Keratinocyte (primary cell): ENCODE measurements around the gene XRCC1. TPM values are rescaled to one million over a fixed set of nuclear protein-coding genes. Genes with fewer than 3 reads are reported as not detected.

Experiments
- DNase-seq: peaks from one replicate; pipeline ENCODE4 v3.0.0-alpha.2; 2011; ENCODE audit warnings: low read depth, missing footprints, low spot score
- FAIRE-seq: peaks from 2 replicates; lab custom pipeline; 2011; peaks lifted over from hg19 to GRCh38; lab: Jason Lieb, UNC
- H2AFZ ChIP-seq: 2 replicates; pipeline ENCODE4 v1.6.0; 2012; ENCODE audit warnings: low read length, control low read depth, inconsistent platforms; ENCODE audit not compliant: control insufficient read depth
- H3K27ac ChIP-seq: 2 replicates; pipeline ENCODE4 v1.5.1; 2011; ENCODE audit warnings: low read length; ENCODE audit not compliant: control insufficient read depth, insufficient read depth
- H3K27me3 ChIP-seq: 3 replicates; pipeline ENCODE4 v1.6.0; 2011; ENCODE audit warnings: low read length; ENCODE audit not compliant: control insufficient read depth, insufficient read depth; ENCODE audit errors: extremely low read depth
- H3K36me3 ChIP-seq, 2 experiments: 2 replicates in 1 of 2; 3 replicates in 1 of 2; pipeline ENCODE4 v1.5.1; 2011; ENCODE audit warnings: low read length in 2 of 2, mild to moderate bottlenecking in 1 of 2; ENCODE audit not compliant: control insufficient read depth in 2 of 2, insufficient read depth in 2 of 2; ENCODE audit errors: extremely low read depth in 1 of 2
- H3K4me1 ChIP-seq: 3 replicates; pipeline ENCODE4 v1.5.1; 2011; ENCODE audit warnings: low read length; ENCODE audit not compliant: control insufficient read depth, insufficient read depth; ENCODE audit errors: extremely low read depth
- H3K4me2 ChIP-seq: 3 replicates; pipeline ENCODE4 v1.6.0; 2011; ENCODE audit warnings: low read depth, low read length; ENCODE audit not compliant: control insufficient read depth, insufficient read depth; ENCODE audit errors: extremely low read depth
- H3K4me3 ChIP-seq, 3 experiments: fragments of 200-600 bp in 1 of 3; sonication (generic) in 1 of 3; 2 replicates in 2 of 3; 3 replicates in 1 of 3; pipeline ENCODE4 v1.5.1; 2011 to 2016; ENCODE audit warnings: low read length in 3 of 3, mild to moderate bottlenecking in 3 of 3, control low read depth in 2 of 3, inconsistent platforms in 1 of 3, low read depth in 1 of 3, mixed read lengths in 1 of 3, mixed run types in 1 of 3, moderate library complexity in 1 of 3; ENCODE audit not compliant: control insufficient read depth in 2 of 3, insufficient read depth in 2 of 3; ENCODE audit errors: extremely low read depth in 1 of 3
- H3K79me2 ChIP-seq: 2 replicates; pipeline ENCODE4 v1.6.0; 2012; ENCODE audit warnings: low read length; ENCODE audit not compliant: control insufficient read depth, insufficient read depth
- H3K9ac ChIP-seq: 3 replicates; pipeline ENCODE4 v1.6.0; 2011; ENCODE audit warnings: low read length; ENCODE audit not compliant: control insufficient read depth, insufficient read depth; ENCODE audit errors: extremely low read depth
- H3K9me1 ChIP-seq: 3 replicates; pipeline ENCODE4 v1.6.0; 2011; ENCODE audit warnings: low read length; ENCODE audit not compliant: control insufficient read depth, insufficient read depth; ENCODE audit errors: extremely low read depth
- H3K9me3 ChIP-seq: 2 replicates; pipeline ENCODE4 v1.5.1; 2012; ENCODE audit warnings: low read depth, low read length; ENCODE audit not compliant: control insufficient read depth
- H4K20me1 ChIP-seq: 3 replicates; pipeline ENCODE4 v1.6.0; 2011; ENCODE audit warnings: low read length; ENCODE audit not compliant: control insufficient read depth, insufficient read depth; ENCODE audit errors: extremely low read depth
- EZH2 ChIP-seq: IDR thresholded peaks from one replicate; pipeline ENCODE4 v1.6.1; 2012; ENCODE audit warnings: inconsistent platforms, mild to moderate bottlenecking, low read length, moderate library complexity
- dilution Hi-C: fragments of 300-500 bp; cut with MboI; formaldehyde crosslinking; loops from one replicate; pipeline ENCODE4 v1.7.0; 2020; ENCODE audit warnings: low sequenced_read_pairs; ENCODE audit not compliant: extremely low pct_ligation_motif_present
- polyA plus RNA-seq, 5 experiments: library from polyadenylated mRNA; depleted of rRNA in 3 of 5; stranded (reverse) in 3 of 5; stranded (forward) in 1 of 5; unstranded in 1 of 5; fragments of >200 nt; gene quantifications; 1 replicate in 1 of 5; 2 replicates in 3 of 5; 3 replicates in 1 of 5; pipeline versions ENCODE4 v1.2.1 to v1.2.3, GENCODE V29; 2011 to 2012; ENCODE audit warnings: missing spikeins in 2 of 5, low read depth in 1 of 5, low replicate concordance in 1 of 5
- TF ChIP-seq, protein P1 (sequence below), 3 experiments: IDR thresholded peaks in 1 of 3; conservative IDR thresholded peaks in 1 of 3; optimal IDR thresholded peaks in 1 of 3; 2 replicates in 2 of 3; 3 replicates in 1 of 3; pipeline versions ENCODE3 to v1.5.1; 2011; ENCODE audit warnings: low read length in 3 of 3, mild to moderate bottlenecking in 3 of 3, moderate library complexity in 2 of 3, control low read depth in 1 of 3, inconsistent platforms in 1 of 3; ENCODE audit not compliant: insufficient read depth in 2 of 3; ENCODE audit errors: extremely low read depth in 1 of 3

Gene XRCC1
- polyA plus RNA-seq, 1 donor (not counting 4 experiments of a cell fraction or from before 2014, with no cell fraction given) = 16.3 TPM

- TF ChIP-seq EZH2 = no peak
- TF ChIP-seq, protein P1, sequence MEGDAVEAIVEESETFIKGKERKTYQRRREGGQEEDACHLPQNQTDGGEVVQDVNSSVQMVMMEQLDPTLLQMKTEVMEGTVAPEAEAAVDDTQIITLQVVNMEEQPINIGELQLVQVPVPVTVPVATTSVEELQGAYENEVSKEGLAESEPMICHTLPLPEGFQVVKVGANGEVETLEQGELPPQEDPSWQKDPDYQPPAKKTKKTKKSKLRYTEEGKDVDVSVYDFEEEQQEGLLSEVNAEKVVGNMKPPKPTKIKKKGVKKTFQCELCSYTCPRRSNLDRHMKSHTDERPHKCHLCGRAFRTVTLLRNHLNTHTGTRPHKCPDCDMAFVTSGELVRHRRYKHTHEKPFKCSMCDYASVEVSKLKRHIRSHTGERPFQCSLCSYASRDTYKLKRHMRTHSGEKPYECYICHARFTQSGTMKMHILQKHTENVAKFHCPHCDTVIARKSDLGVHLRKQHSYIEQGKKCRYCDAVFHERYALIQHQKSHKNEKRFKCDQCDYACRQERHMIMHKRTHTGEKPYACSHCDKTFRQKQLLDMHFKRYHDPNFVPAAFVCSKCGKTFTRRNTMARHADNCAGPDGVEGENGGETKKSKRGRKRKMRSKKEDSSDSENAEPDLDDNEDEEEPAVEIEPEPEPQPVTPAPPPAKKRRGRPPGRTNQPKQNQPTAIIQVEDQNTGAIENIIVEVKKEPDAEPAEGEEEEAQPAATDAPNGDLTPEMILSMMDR (optimal IDR thresholded peaks at IDR 0.05 in 1 of 3, IDR thresholded peaks at IDR 0.05 in 1 of 3, conservative IDR thresholded peaks at IDR 0.05 in 1 of 3; ENCODE audit: extremely low read depth in 1 of 3, insufficient read depth in 2 of 3, low read length in 3 of 3) = no peak
- Histone ChIP-seq H3K27me3 (no peaks in the 10 kb centered on the region), H3K9me3 (no peaks in the 10 kb centered on the region), H2AFZ (no peak overlapping the region), H3K9me1 (no peaks in the 10 kb centered on the region), H3K4me2 (no peak overlapping the region), H3K27ac (no peak overlapping the region), H3K79me2 (no peaks in the 10 kb centered on the region), H3K9ac (no peak overlapping the region), H3K4me3 (no peak overlapping the region), H3K4me1 (no peaks in the 10 kb centered on the region), H3K36me3 (peaks cover 8 to 29% of the 10 kb centered on the region in 2 experiments), H4K20me1 (no peaks in the 10 kb centered on the region)
- dilution Hi-C loops = no loop called here
- FAIRE-seq (no peak), DNase-seq (no peak)
Measured at GRCh38 chr19:43553656-43554055, 21.7 kb downstream of the XRCC1 start.

DNA sequence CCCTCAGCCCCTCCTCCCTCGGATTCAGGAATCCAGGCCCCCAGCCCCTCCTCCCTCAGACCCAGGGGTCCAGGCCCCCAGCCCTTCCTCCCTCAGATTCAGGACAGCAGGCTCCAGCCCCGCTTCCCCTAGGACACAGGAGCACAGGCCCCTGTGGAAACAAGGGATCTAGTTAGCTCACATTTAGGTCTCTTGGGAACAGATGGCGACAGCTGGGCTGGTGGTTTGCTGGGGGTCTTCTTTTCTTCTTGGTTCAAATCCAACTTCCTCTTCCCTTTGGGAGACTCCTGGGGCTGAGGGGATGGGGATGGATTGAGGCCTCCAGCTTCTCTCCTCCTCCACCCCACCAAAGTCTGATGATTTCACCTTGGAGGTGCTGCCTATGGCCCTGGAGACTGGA lies 22.7 kb downstream of the XRCC1 start:
- no peaks in the 10 kb centered on the region for H4K20me1 ChIP-seq
- TF ChIP-seq, protein P1 (optimal IDR thresholded peaks at IDR 0.05 in 1 of 3, IDR thresholded peaks at IDR 0.05 in 1 of 3, conservative IDR thresholded peaks at IDR 0.05 in 1 of 3; ENCODE audit: extremely low read depth in 1 of 3, insufficient read depth in 2 of 3, low read length in 3 of 3) = no peak
- no peak for TF ChIP-seq EZH2
- DNase-seq (no peak), FAIRE-seq (no peak)
- no peak overlapping the region for H2AFZ ChIP-seq
- H3K4me3 ChIP-seq = no peak overlapping the region
- H3K4me2 ChIP-seq = no peak overlapping the region
- H3K36me3 ChIP-seq = peaks cover 8 to 26% of the 10 kb centered on the region in 2 experiments
- H3K9me3 ChIP-seq = no peaks in the 10 kb centered on the region
- dilution Hi-C loops = no loop called here
- no peaks in the 10 kb centered on the region for H3K27me3 ChIP-seq
- H3K79me2 ChIP-seq = no peaks in the 10 kb centered on the region
- no peaks in the 10 kb centered on the region for H3K4me1 ChIP-seq
- no peaks in the 10 kb centered on the region for H3K9me1 ChIP-seq
- no peak overlapping the region for H3K9ac ChIP-seq
- H3K27ac ChIP-seq = no peak overlapping the region
